Measurements from ENCODE around the gene IL1RL1. TPM values are rescaled to one million over a fixed set of nuclear protein-coding genes. Genes with fewer than 3 reads are reported as not detected.

IL1RL1 gene
- total RNA-seq, 4 donors from 2014 or later = 48.1 to 307 (median 62.3) TPM

GRCh38 chr2:102367331-102367971 lies 56.1 kb downstream of the IL1RL1 start:
- DNase-seq (ENCODE audit: low spot score) = no peak
- TF ChIP-seq, protein P1, sequence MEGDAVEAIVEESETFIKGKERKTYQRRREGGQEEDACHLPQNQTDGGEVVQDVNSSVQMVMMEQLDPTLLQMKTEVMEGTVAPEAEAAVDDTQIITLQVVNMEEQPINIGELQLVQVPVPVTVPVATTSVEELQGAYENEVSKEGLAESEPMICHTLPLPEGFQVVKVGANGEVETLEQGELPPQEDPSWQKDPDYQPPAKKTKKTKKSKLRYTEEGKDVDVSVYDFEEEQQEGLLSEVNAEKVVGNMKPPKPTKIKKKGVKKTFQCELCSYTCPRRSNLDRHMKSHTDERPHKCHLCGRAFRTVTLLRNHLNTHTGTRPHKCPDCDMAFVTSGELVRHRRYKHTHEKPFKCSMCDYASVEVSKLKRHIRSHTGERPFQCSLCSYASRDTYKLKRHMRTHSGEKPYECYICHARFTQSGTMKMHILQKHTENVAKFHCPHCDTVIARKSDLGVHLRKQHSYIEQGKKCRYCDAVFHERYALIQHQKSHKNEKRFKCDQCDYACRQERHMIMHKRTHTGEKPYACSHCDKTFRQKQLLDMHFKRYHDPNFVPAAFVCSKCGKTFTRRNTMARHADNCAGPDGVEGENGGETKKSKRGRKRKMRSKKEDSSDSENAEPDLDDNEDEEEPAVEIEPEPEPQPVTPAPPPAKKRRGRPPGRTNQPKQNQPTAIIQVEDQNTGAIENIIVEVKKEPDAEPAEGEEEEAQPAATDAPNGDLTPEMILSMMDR (IDR thresholded peaks at IDR 0.05) = no peak
- ATAC-seq (ENCODE audit: low FRiP score) = no peak

- no peak for DNase-seq (ENCODE audit: low spot score)
- TF ChIP-seq, protein P1 (IDR thresholded peaks at IDR 0.05) = no peak
- ATAC-seq (ENCODE audit: low FRiP score) = no peak
Measured at GRCh38 chr2:102368461-102369109, 57.2 kb downstream of the IL1RL1 start.

DNA sequence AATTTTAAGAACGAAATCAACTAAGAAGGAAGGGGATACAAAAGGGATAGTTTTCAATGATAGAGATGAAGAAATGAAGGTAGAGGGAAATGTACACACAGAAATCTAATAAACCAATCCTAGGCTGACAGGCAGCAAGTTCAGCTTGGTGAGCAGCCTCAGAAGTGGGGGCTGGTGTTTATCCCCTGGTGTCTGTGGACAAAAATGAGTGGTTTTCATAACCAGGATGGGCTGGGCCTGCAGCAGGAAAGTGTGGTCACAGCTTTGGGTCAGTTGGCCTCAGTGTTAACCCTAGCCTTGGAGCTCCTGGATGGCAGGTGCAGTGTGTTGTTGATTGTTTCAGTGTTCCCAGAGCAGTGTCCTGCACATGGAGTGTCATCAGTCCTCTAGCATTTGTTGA lies 58.5 kb downstream of the IL1RL1 start:
- DNase-seq (ENCODE audit: low spot score) = no peak
- TF ChIP-seq, protein P1 (IDR thresholded peaks at IDR 0.05) = no peak
- no peak for ATAC-seq (ENCODE audit: low FRiP score)

- ATAC-seq (ENCODE audit: low FRiP score) = no peak
- no peak for DNase-seq (ENCODE audit: low spot score)
- TF ChIP-seq, protein P1 (IDR thresholded peaks at IDR 0.05) = no peak
Measured at GRCh38 chr2:102376052-102376591, 64.8 kb downstream of the IL1RL1 start.

GRCh38 chr2:102383722-102384121 lies 72.4 kb downstream of the IL1RL1 start:
- TF ChIP-seq, protein P1 (IDR thresholded peaks at IDR 0.05) = no peak
- ATAC-seq (ENCODE audit: low FRiP score) (no peak), DNase-seq (ENCODE audit: low spot score) (no peak)

GRCh38 chr2:102385522-102385921 lies 74.2 kb downstream of the IL1RL1 start:
- no peak for ATAC-seq (ENCODE audit: low FRiP score)
- DNase-seq (ENCODE audit: low spot score) = no peak
- TF ChIP-seq, protein P1 (IDR thresholded peaks at IDR 0.05) = no peak

DNA sequence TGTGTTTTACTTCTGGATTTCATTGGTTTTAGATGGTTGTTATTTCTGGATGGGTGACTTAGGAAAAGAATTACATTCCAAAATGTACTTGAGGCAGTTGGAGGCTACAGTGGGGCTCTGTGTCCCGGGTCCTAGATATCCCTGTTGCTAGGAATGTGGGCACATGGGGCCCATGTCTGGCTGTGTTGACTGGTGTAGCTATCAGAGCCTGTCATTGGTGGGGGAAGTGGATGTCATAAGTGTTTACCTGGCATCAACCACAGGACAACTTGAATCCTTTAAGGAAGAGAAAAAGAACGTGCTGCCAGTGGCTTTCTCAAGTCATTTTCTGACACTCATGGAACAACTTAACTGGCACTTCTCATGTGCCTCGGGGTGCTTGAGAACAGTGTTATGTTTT lies 74.6 kb downstream of the IL1RL1 start:
- ATAC-seq (ENCODE audit: low FRiP score) (no peak), DNase-seq (ENCODE audit: low spot score) (no peak)
- TF ChIP-seq, protein P1 (IDR thresholded peaks at IDR 0.05) = no peak

Data from omental fat pad (tissue), 4 donors.